Sigmoid colon (tissue), 4 donors: ENCODE measurements around the gene CCDC33.

ENCODE experiments used
- POLR2AphosphoS5 ChIP-seq, 4 donors: sonication (generic); formaldehyde crosslinking; IDR thresholded peaks; one replicate each; pipeline ENCODE4 v1.6.1; 2017; ENCODE audit warnings: antibody characterized with exemption in 4 of 4
- TF ChIP-seq, protein P1 (sequence below), 4 experiments: fragments of 450-650 bp in 3 of 4; fragments of 200-600 bp in 1 of 4; IDR thresholded peaks; one replicate each; pipeline ENCODE4 v1.5.1; 2016 to 2019; ENCODE audit warnings: antibody characterized with exemption in 4 of 4, mild to moderate bottlenecking in 3 of 4, moderate library complexity in 2 of 4

DNA sequence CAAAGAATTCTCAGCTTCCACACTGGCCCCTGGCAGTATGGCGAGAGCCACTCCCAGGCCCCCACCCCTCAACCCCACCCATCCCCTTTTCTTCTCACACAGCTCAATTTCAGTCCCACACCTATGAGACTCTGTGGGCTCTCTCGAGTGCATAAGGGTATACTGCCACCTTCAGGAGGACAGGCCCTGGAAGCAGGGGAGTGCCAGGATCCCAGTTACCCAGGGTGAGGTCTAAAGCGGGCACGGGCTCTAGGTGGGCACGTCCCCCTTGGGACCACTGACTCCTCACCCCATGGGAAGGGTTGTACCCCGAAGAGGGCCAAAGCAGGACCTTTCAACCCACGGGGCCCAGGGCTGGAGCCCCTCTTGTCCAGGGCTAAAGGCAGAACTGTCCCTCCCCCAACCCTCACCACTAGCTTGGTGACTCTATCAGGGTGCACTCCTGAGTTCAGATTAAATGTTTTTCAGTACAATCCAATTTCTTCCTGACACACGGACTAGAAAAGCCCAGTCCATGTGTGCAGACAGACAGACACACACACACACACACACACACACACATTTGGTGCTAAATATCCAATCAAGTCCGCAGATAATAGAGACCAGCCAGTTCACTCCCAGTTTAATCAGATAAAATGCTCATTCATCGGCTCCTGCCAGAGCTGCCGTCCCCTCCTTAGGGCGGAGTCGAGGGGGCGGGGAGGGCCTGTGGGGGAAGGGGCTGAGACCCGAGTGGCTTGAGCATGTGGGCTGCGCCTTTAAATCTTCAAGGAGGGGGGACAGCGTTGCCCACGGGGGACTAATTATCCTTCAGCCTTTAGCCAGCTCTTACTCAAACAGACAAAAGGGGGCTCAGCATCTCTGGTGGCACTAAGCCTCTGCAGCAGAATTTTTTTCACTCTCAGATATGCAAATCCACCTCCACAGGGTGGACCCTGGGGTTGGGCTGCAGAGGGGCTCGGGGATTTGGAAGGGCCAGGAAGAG, 72.0 kb downstream of the CCDC33 start:
- TF ChIP-seq POLR2AphosphoS5 (IDR thresholded peaks at IDR 0.05), result no peak
- TF ChIP-seq, protein P1, sequence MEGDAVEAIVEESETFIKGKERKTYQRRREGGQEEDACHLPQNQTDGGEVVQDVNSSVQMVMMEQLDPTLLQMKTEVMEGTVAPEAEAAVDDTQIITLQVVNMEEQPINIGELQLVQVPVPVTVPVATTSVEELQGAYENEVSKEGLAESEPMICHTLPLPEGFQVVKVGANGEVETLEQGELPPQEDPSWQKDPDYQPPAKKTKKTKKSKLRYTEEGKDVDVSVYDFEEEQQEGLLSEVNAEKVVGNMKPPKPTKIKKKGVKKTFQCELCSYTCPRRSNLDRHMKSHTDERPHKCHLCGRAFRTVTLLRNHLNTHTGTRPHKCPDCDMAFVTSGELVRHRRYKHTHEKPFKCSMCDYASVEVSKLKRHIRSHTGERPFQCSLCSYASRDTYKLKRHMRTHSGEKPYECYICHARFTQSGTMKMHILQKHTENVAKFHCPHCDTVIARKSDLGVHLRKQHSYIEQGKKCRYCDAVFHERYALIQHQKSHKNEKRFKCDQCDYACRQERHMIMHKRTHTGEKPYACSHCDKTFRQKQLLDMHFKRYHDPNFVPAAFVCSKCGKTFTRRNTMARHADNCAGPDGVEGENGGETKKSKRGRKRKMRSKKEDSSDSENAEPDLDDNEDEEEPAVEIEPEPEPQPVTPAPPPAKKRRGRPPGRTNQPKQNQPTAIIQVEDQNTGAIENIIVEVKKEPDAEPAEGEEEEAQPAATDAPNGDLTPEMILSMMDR (IDR thresholded peaks at IDR 0.05), result peak; percentile 11 to 63 (median 33)
